ENCODE measurements around the gene SLC29A3.

Gene SLC29A3

DNA sequence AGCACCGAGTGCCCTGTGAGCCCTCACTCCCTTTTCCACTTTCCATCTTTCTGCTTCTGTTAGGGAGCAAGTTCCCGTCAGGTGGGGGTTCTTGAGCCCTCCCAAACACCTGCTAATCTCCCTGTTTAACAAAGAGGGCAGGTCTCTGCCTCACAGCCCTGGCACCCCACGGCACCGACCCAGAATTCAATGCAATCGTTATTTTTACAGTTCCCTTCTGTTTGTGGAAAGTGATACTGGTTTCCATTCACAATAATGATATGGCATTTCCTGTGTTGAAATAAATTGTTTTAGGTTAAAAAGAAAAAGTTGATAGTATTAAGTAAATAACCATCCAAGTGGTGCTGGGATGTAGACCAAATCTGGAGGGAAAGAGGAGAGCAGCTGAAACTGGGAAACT is 38.8 kb upstream of the SLC29A3 start:
- Histone ChIP-seq H3K36me3 (ENCODE audit: insufficient read depth, insufficient read length, low read length) (peaks cover 38% of the 10 kb centered on the region), H3K9me3 (ENCODE audit: insufficient read depth, low read length) (no peaks in the 10 kb centered on the region), H3K27me3 (ENCODE audit: insufficient read depth, insufficient read length) (no peaks in the 10 kb centered on the region), H3K4me3 (ENCODE audit: insufficient read length, low read depth) (no peak overlapping the region), H3K9ac (ENCODE audit: insufficient read length, low read depth) (no peak overlapping the region), H3K4me1 (ENCODE audit: insufficient read depth, insufficient read length) (peaks cover 19% of the 10 kb centered on the region)
- DNase-seq (ENCODE audit: low read depth, low spot score) = no peak
- TF ChIP-seq SUZ12 (IDR thresholded peaks at IDR 0.05; ENCODE audit: extremely low read depth, insufficient read depth, insufficient read length) (no peak), YY1 (IDR thresholded peaks at IDR 0.05; ENCODE audit: insufficient read depth, insufficient read length) (no peak), ZNF274 (IDR thresholded peaks at IDR 0.05; ENCODE audit: low read depth, low read length) (no peak)

DNA sequence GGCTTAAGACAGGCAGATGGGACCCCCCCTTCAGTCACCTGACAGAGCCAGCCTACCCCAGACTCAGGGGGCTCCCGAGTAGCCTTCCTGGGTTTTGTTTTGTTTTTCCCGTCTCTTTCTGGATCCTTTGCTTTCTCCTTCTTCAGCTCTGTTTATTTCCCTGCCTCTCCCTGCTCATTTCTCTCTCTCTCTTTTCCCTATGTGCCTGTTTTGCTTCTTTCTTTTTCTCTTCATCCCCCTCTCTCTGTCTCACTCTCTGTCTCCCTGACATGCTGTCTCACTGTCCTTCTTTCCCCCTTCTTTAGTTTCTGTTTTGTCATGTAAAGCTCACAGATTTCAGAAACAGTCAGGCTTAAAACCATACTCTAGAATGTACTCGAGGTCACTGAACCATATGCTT is 38.2 kb upstream of the SLC29A3 start:
- H3K9me3 ChIP-seq (ENCODE audit: insufficient read depth, low read length) = no peaks in the 10 kb centered on the region
- H3K9ac ChIP-seq (ENCODE audit: insufficient read length, low read depth) = no peak overlapping the region
- peaks cover 19% of the 10 kb centered on the region for H3K4me1 ChIP-seq (ENCODE audit: insufficient read depth, insufficient read length)
- peaks cover 44% of the 10 kb centered on the region for H3K36me3 ChIP-seq (ENCODE audit: insufficient read depth, insufficient read length, low read length)
- no peaks in the 10 kb centered on the region for H3K27me3 ChIP-seq (ENCODE audit: insufficient read depth, insufficient read length)
- DNase-seq (ENCODE audit: low read depth, low spot score) = no peak
- no peak for TF ChIP-seq YY1 (IDR thresholded peaks at IDR 0.05; ENCODE audit: insufficient read depth, insufficient read length)
- TF ChIP-seq SUZ12 (IDR thresholded peaks at IDR 0.05; ENCODE audit: extremely low read depth, insufficient read depth, insufficient read length) = no peak
- TF ChIP-seq ZNF274 (IDR thresholded peaks at IDR 0.05; ENCODE audit: low read depth, low read length) = no peak
- H3K4me3 ChIP-seq (ENCODE audit: insufficient read length, low read depth) = no peak overlapping the region

DNA sequence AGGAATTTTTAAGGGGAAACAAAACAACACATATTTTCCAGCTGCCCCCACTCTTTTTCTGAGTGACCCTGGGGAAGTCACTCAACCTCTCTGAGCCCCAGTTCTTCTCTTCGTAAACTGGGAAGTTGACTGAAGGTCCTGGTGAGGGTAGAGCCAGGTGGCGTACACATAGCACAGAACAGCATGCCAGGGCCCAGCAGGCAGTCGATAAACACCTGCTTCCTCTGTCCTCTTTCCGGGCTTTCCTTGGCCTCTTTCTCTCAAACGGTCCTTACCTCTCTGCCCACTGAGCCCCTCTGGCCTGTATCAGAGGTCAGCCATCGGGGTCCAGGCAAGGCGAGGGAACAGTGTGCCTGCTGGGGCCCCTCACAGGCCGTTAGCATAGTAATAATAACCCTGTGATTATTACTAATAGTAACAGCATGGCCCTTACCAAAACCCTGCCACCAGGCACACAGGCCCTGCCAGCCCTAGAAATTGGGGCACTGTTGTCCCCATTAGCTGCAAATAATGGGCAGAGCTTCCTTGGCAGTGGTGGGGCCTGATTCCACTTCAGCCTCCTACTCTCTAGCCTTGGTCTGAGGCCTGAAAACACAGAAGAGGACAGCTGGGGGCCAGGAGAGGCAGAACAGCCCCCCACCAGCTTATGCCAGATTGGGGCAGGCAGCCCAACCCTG is 37.3 kb upstream of the SLC29A3 start:
- TF ChIP-seq SUZ12 (IDR thresholded peaks at IDR 0.05; ENCODE audit: extremely low read depth, insufficient read depth, insufficient read length) (no peak), ZNF274 (IDR thresholded peaks at IDR 0.05; ENCODE audit: low read depth, low read length) (no peak), YY1 (IDR thresholded peaks at IDR 0.05; ENCODE audit: insufficient read depth, insufficient read length) (no peak)
- Histone ChIP-seq H3K27me3 (ENCODE audit: insufficient read depth, insufficient read length) (no peaks in the 10 kb centered on the region), H3K9ac (ENCODE audit: insufficient read length, low read depth) (no peak overlapping the region), H3K9me3 (ENCODE audit: insufficient read depth, low read length) (no peaks in the 10 kb centered on the region), H3K4me1 (ENCODE audit: insufficient read depth, insufficient read length) (peaks cover 19% of the 10 kb centered on the region), H3K36me3 (ENCODE audit: insufficient read depth, insufficient read length, low read length) (peaks cover 51% of the 10 kb centered on the region), H3K4me3 (ENCODE audit: insufficient read length, low read depth) (no peak overlapping the region)
- no peak for DNase-seq (ENCODE audit: low read depth, low spot score)

DNA sequence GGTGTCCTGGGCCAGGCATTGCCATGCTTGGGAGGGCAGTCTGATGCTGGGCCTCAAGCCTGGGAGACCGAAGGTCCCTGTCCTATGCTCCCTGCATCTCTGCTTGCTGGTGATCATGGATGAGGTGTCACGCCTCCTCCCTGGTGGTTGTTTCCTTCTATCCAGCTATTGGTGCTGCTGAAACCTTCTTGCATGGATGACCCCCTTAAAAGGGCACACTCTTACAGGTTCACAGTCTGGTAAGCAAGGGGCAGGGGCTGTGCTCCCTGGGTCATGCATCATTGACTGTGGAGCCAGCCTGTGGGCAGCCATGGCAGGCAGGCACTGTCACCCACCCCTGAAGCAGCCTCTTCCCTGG is 36.8 kb upstream of the SLC29A3 start:
- no peak for TF ChIP-seq ZNF274 (IDR thresholded peaks at IDR 0.05; ENCODE audit: low read depth, low read length)
- TF ChIP-seq YY1 (IDR thresholded peaks at IDR 0.05; ENCODE audit: insufficient read depth, insufficient read length) = no peak
- TF ChIP-seq SUZ12 (IDR thresholded peaks at IDR 0.05; ENCODE audit: extremely low read depth, insufficient read depth, insufficient read length) = no peak
- Histone ChIP-seq H3K4me1 (ENCODE audit: insufficient read depth, insufficient read length) (peaks cover 18% of the 10 kb centered on the region), H3K4me3 (ENCODE audit: insufficient read length, low read depth) (no peak overlapping the region), H3K9ac (ENCODE audit: insufficient read length, low read depth) (no peak overlapping the region), H3K9me3 (ENCODE audit: insufficient read depth, low read length) (no peaks in the 10 kb centered on the region), H3K36me3 (ENCODE audit: insufficient read depth, insufficient read length, low read length) (peaks cover 57% of the 10 kb centered on the region), H3K27me3 (ENCODE audit: insufficient read depth, insufficient read length) (no peaks in the 10 kb centered on the region)
- DNase-seq (ENCODE audit: low read depth, low spot score) = no peak

DNA sequence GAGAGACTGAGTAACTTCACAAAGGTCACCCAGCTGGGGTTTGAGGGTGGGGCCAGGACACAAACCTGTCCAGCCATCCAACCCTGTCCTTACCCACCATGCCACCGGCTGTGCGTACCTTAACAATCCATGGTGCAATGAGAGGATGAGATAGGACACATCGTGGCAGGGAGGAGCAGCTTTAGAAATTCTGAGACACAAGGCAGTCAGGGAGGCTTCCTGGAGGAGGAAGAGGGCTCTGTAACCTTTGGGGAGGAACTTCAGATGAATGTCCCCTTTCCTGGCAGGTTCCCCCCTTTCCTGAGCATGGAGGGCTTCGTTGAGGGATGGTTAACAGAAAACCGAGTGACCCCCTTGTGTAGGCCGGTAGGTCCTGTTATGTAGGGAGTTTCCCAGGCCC is 35.6 kb upstream of the SLC29A3 start:
- TF ChIP-seq YY1 (IDR thresholded peaks at IDR 0.05; ENCODE audit: insufficient read depth, insufficient read length) (no peak), ZNF274 (IDR thresholded peaks at IDR 0.05; ENCODE audit: low read depth, low read length) (no peak), SUZ12 (IDR thresholded peaks at IDR 0.05; ENCODE audit: extremely low read depth, insufficient read depth, insufficient read length) (no peak)
- Histone ChIP-seq H3K27me3 (ENCODE audit: insufficient read depth, insufficient read length) (no peaks in the 10 kb centered on the region), H3K36me3 (ENCODE audit: insufficient read depth, insufficient read length, low read length) (peaks cover 66% of the 10 kb centered on the region), H3K4me1 (ENCODE audit: insufficient read depth, insufficient read length) (peaks cover 10% of the 10 kb centered on the region), H3K9me3 (ENCODE audit: insufficient read depth, low read length) (no peaks in the 10 kb centered on the region), H3K4me3 (ENCODE audit: insufficient read length, low read depth) (no peak overlapping the region), H3K9ac (ENCODE audit: insufficient read length, low read depth) (no peak overlapping the region)
- no peak for DNase-seq (ENCODE audit: low read depth, low spot score)

DNA sequence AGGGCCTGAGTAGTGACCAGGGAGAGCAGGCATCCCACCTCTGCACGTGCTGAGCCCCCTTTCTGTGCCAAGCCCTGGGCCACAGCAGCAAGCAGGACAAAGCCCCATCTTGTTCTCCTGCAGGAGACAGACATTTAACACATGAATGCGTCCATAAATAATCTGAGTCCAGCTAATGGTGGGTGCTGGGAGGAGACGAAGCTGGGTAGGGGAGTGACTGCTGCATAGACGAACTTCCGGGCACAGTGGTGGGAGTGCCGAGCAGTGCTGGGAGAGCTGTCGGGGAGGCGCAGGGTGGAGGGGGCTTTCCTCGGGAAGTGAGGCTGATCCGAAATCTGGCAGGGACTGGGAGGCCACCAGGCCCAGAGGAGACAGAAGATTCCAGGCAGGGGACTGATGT is 35.2 kb upstream of the SLC29A3 start:
- H3K27me3 ChIP-seq (ENCODE audit: insufficient read depth, insufficient read length) = no peaks in the 10 kb centered on the region
- no peak overlapping the region for H3K4me3 ChIP-seq (ENCODE audit: insufficient read length, low read depth)
- no peaks in the 10 kb centered on the region for H3K9me3 ChIP-seq (ENCODE audit: insufficient read depth, low read length)
- H3K36me3 ChIP-seq (ENCODE audit: insufficient read depth, insufficient read length, low read length) = peaks cover 71% of the 10 kb centered on the region
- DNase-seq (ENCODE audit: low read depth, low spot score) = no peak
- H3K4me1 ChIP-seq (ENCODE audit: insufficient read depth, insufficient read length) = peaks cover 8% of the 10 kb centered on the region
- H3K9ac ChIP-seq (ENCODE audit: insufficient read length, low read depth) = no peak overlapping the region
- TF ChIP-seq YY1 (IDR thresholded peaks at IDR 0.05; ENCODE audit: insufficient read depth, insufficient read length) = no peak

DNA sequence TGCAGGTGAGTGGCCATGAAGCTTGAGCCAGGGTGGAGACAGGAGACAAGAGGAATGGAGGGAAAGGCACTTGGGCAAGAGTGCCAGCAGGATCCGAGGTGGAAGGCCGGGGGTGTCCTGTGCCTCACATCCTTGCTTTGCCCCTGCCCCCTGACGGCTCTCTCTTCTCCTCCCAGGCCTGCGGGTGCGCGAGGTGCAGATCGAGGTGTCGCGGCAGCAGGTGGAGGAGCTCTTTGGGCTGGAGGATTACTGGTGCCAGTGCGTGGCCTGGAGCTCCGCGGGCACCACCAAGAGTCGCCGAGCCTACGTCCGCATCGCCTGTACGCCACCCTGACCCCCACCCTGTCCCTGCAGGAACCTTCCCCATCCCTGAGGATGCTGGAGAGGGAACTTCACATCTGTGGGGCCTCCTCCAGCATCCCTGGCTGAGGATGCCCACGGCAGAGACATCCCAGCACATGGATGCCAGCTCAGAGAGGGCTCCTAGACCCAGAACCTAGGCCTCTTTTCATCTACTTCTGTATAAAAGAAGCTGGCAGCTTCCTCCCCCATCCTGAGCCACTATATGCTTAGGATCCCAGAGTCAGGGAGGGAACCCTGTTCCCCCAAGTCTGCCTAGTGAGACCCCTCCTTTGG is 34.4 kb upstream of the SLC29A3 start:
- no peak overlapping the region for H3K9ac ChIP-seq (ENCODE audit: insufficient read length, low read depth)
- no peaks in the 10 kb centered on the region for H3K27me3 ChIP-seq (ENCODE audit: insufficient read depth, insufficient read length)
- no peak for DNase-seq (ENCODE audit: low read depth, low spot score)
- H3K36me3 ChIP-seq (ENCODE audit: insufficient read depth, insufficient read length, low read length) = peaks cover 75% of the 10 kb centered on the region
- no peak overlapping the region for H3K4me3 ChIP-seq (ENCODE audit: insufficient read length, low read depth)
- no peaks in the 10 kb centered on the region for H3K9me3 ChIP-seq (ENCODE audit: insufficient read depth, low read length)
- H3K4me1 ChIP-seq (ENCODE audit: insufficient read depth, insufficient read length) = peaks cover 6% of the 10 kb centered on the region
- TF ChIP-seq SUZ12 (IDR thresholded peaks at IDR 0.05; ENCODE audit: extremely low read depth, insufficient read depth, insufficient read length) (no peak), ZNF274 (IDR thresholded peaks at IDR 0.05; ENCODE audit: low read depth, low read length) (no peak), YY1 (IDR thresholded peaks at IDR 0.05; ENCODE audit: insufficient read depth, insufficient read length) (no peak)
